Right lobe of liver (tissue), 4 donors: Measurements from ENCODE around the gene SRMS.

ENCODE experiments used
- CTCF ChIP-seq, 4 donors: fragments of 200-600 bp in 3 of 4; fragments of 450-650 bp in 1 of 4; IDR thresholded peaks; one replicate each; pipeline versions ENCODE4 v1.5.1 to v1.8.0; 2016 to 2022; ENCODE audit warnings: antibody characterized with exemption in 4 of 4, mild to moderate bottlenecking in 2 of 4
- POLR2A ChIP-seq: fragments of 450-650 bp; IDR thresholded peaks from one replicate; pipeline ENCODE4 v1.6.1; 2017; ENCODE audit warnings: antibody characterized with exemption, mild to moderate bottlenecking
- donor health status: DM: no; HTN: no; CAD: no.
- donor health status: DM: no; HTN: no; CAD: no.
- donor health status: DM: no; HTN: yes; CAD: no.

- TF ChIP-seq POLR2A (no peak), CTCF (IDR thresholded peaks at IDR 0.05) (no peak)
Observed at GRCh38 chr20:63555661-63556381, 8.3 kb upstream of the SRMS start.
